ENCODE measurements around the gene DMC1. TPM values are rescaled to one million over a fixed set of nuclear protein-coding genes. Genes with fewer than 3 reads are reported as not detected.
A peak's percentile ranks its signal among the peaks of the same experiment; 100 is the strongest.

DMC1 gene
- total RNA-seq, 1 experiment from 2014 or later: 6.8 TPM

GRCh38 chr22:38487946-38488345 is 82.0 kb downstream of the DMC1 start:
- Histone ChIP-seq H2BK5ac (ENCODE audit: insufficient read length, low read length) (no peak overlapping the region), H3K9ac (ENCODE audit: extremely low read depth, insufficient read length, low read length) (no peak overlapping the region), H3K4me2 (ENCODE audit: insufficient read depth, insufficient read length, low read length) (no peak overlapping the region), H2AK5ac (ENCODE audit: insufficient read length, low read length) (no peak overlapping the region), H3K23me2 (ENCODE audit: insufficient read length, low read depth, low read length, poor library complexity, severe bottlenecking) (no peaks in the 10 kb centered on the region), H3K4ac (ENCODE audit: low read depth, low read length) (no peak overlapping the region), H4K91ac (ENCODE audit: insufficient read length, low read depth, low read length) (no peak overlapping the region), H3K9me3 (ENCODE audit: control insufficient read depth, low read depth, low read length) (no peaks in the 10 kb centered on the region), H3K79me2 (ENCODE audit: insufficient read depth, low read length) (no peaks in the 10 kb centered on the region), H4K8ac (replicated peaks; ENCODE audit: insufficient read length, low read depth, low read length) (no peak overlapping the region), H3K4me1 (ENCODE audit: insufficient read depth, low read length) (no peaks in the 10 kb centered on the region), H3K79me1 (ENCODE audit: insufficient read depth, low read depth, low read length, poor library complexity, severe bottlenecking) (no peaks in the 10 kb centered on the region), H4K20me1 (ENCODE audit: control insufficient read depth, insufficient read depth, insufficient read length) (no peaks in the 10 kb centered on the region), H3K14ac (ENCODE audit: insufficient read depth, low read length) (no peak overlapping the region), H2BK20ac (ENCODE audit: low read depth, low read length, poor library complexity, severe bottlenecking) (no peak overlapping the region), H3K23ac (ENCODE audit: insufficient read length, low read depth, low read length) (no peak overlapping the region), H2AFZ (ENCODE audit: low read length) (no peak overlapping the region), H3K27ac (ENCODE audit: insufficient read length, low read depth, low read length) (no peak overlapping the region), H3K18ac (ENCODE audit: insufficient read length, low read depth, low read length) (no peak overlapping the region), H4K5ac (ENCODE audit: insufficient read length, low read depth, low read length) (no peak overlapping the region), H3K27me3 (ENCODE audit: insufficient read depth, low read length) (no peaks in the 10 kb centered on the region), H2BK12ac (ENCODE audit: insufficient read length, low read depth, low read length) (no peak overlapping the region), H3T11ph (ENCODE audit: low read length) (no peak overlapping the region), H2BK120ac (ENCODE audit: low read depth, low read length, poor library complexity, severe bottlenecking) (no peak overlapping the region), H3K56ac (ENCODE audit: insufficient read length, low read depth, low read length) (no peak overlapping the region), H2BK15ac (ENCODE audit: low read depth, low read length) (no peak overlapping the region)
- H3K4me1 Mint-ChIP-seq: peaks cover 20 to 44% of the 10 kb centered on the region in 2 experiments
- H3K27me3 Mint-ChIP-seq (ENCODE audit: low read depth): no peaks in the 10 kb centered on the region; the same call in 1 of the 2 replicates
- H3K36me3 Mint-ChIP-seq (ENCODE audit: insufficient read depth in 1 of 3, low read depth in 3 of 3): peaks cover 74 to 94% (median 93%) of the 10 kb centered on the region in 3 experiments
- TF ChIP-seq, protein P1, sequence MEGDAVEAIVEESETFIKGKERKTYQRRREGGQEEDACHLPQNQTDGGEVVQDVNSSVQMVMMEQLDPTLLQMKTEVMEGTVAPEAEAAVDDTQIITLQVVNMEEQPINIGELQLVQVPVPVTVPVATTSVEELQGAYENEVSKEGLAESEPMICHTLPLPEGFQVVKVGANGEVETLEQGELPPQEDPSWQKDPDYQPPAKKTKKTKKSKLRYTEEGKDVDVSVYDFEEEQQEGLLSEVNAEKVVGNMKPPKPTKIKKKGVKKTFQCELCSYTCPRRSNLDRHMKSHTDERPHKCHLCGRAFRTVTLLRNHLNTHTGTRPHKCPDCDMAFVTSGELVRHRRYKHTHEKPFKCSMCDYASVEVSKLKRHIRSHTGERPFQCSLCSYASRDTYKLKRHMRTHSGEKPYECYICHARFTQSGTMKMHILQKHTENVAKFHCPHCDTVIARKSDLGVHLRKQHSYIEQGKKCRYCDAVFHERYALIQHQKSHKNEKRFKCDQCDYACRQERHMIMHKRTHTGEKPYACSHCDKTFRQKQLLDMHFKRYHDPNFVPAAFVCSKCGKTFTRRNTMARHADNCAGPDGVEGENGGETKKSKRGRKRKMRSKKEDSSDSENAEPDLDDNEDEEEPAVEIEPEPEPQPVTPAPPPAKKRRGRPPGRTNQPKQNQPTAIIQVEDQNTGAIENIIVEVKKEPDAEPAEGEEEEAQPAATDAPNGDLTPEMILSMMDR (conservative IDR thresholded peaks at IDR 0.05): no peak
- no peak for DNase-seq
- WGBS (ENCODE audit: extremely low coverage, insufficient read length, low lambda C conversion rate): no CpG with 5 or more reads among the region's 6 CpGs
- H3K4me3 Mint-ChIP-seq: no peak overlapping the region
- H3K27ac Mint-ChIP-seq: peak overlapping the region in 1 of 3 experiments; percentile 56; a peak in 2 of 7 replicates
- no peaks in the 10 kb centered on the region for H3K9me3 Mint-ChIP-seq
